ENCODE data around the gene D2HGDH.
A peak's percentile ranks its signal among the peaks of the same experiment; 100 is the strongest.

The D2HGDH gene

GRCh38 chr2:241734467-241735208 lies at the start of gene D2HGDH:
Gene D2HGDH, plus strand, starts transcription at chr2:241734630. Its CDS starts 595 bp downstream, at chr2:241735225.
- no peak for DNase-seq

DNA sequence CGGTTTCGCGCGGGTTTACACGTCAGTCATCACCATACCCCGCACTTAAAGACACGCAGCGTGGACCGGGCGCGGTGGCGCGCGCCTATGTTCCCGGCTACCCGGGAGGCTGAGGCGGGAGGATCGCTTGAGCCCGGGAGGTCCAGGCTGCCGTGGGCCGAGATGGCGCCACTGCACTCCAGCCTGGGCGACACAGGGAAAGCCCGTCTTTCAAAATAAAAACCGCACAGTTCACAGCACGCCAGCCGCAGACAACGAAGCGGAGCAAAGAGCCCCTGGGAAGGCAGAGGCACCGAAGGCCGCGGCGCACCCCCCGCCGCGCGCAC lies 48.1 kb upstream of the D2HGDH start:
- no peak for DNase-seq

GRCh38 chr2:241686650-241687425 lies 47.6 kb upstream of the D2HGDH start, which contains the start of gene DTYMK:
Gene DTYMK, minus strand, starts transcription at chr2:241686815. Its CDS starts 32 bp downstream, at chr2:241686783.
- peak; percentile 63 for DNase-seq

DNA sequence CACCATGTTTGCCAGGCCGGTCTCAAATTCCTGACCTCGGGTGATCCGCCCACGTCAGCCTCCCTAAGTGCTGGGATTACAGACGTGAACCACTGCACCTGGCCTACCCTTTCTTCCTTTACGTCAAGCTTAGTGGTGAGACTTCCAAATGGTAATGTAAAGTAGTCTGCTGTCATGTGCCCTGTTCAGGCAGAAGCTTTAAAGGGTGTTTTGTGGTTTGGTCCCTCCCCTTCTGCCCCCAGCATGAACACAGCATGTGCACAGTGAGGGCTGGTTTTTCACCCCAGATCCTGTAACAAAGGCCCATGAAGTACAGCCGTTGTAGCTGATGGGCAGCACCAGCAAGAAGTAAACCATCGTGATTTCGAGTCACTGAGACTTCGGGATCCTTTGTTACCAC lies 45.1 kb upstream of the D2HGDH start:
- DNase-seq: no peak

GRCh38 chr2:241690202-241690717 lies 44.2 kb upstream of the D2HGDH start:
- DNase-seq: no peak

- no peak for DNase-seq
Observed at GRCh38 chr2:241692448-241692847, 42.0 kb upstream of the D2HGDH start.

DNA sequence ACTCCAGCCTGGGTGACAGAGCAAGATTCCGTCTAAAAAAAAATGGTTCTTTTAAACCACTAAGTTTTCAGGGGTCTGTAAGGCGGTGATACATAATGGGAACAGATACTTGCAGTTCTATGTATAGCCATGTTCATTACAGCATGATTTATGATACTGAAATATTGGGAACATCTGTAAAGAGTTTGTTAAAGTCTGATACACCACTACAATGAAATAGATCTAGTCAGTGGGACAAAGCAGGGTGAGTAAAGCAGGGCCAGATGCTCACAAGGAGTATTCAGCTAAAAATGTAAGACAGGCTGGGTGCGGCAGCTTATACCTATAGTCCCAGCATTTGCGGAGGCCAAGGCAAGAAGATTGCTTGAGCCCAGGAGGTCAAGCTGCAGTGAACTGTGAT lies 38.8 kb upstream of the D2HGDH start:
- no peak for DNase-seq

DNA sequence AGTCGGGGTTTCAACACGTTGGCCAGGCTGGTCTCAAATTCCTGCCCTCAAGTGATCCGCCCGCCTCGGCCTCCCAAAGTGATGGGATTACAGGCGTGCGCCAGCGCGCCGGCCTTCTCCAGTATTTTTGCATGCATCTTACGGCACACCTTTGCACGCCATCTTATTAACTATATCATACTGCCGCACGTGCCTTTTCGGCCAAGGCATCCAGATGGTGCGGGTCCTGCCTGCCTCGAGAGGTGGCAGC lies 33.4 kb upstream of the D2HGDH start:
- DNase-seq: no peak

- peak; percentile 45 for DNase-seq
Observed at GRCh38 chr2:241701399-241702154, 32.9 kb upstream of the D2HGDH start, which contains the start of gene ING5. Gene ING5, plus strand, starts transcription at chr2:241702039. Its CDS starts 27 bp downstream, at chr2:241702066.

- no peak for DNase-seq
Observed at GRCh38 chr2:241702155-241703031, 32.0 kb upstream of the D2HGDH start.

- DNase-seq: no peak
Observed at GRCh38 chr2:241703032-241703604, 31.3 kb upstream of the D2HGDH start.

- DNase-seq: no peak
Observed at GRCh38 chr2:241706537-241706936, 27.9 kb upstream of the D2HGDH start.

- DNase-seq: no peak
Observed at GRCh38 chr2:241708879-241709278, 25.6 kb upstream of the D2HGDH start.

DNA sequence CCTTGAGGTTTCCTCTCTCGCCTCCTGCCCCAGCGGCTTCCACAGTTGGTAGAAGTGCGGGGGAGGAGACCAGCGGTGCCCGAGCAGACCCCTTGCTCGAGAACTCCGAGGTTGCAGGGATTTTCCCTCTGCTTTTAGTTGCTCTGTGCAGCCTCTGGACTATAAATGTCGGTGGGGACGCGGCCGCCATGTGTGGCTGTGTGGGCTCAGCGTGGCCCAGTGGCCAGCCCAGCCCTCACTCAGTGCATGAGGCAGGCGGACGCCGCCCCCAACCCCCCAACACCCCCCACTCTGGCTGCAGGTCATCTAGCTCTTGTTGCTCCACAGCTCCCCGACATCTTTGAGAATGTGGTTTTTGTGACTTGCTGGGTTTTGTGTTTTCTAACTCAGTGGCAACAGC lies 15.3 kb upstream of the D2HGDH start:
- DNase-seq: no peak

DNA sequence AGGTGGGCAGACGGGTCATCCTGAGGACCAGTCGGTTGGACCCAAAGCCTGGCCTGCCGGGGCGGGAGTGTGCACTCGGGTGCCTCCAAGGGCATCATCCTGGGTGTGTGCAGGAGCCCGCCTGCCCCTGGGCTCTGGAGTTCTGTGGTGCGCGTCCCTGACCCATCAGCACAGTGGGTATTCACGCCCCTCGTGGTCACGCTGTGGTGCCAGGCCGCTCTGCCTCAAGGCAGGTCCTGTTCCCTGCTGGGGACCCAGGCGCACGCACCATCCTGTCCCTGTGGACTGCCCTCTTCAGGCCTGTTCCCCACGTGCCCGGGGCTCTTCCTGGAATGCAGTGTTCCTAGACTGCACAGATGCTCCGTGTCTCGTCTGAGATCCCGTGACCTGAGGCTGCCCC lies 14.3 kb upstream of the D2HGDH start:
- no peak for DNase-seq

DNA sequence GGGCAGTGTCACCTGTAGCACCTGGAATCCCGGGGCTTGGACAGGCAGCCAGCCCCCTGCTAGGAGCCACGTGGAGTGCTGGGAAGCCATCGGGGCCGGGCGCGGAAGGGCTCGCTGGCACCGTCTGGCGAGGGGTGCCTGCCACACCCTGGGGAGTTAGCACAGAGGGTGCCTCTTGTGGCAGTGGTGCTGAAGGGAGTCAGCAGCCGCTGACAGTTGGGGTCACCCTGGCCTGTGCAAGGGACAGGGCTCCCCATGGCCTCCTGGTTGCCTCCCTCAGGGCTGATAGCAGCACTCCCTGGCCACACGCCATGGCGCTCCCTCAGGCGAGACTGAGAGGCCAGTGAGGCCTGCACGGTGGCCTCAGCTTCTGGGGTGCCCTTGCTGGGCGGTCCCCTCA lies 13.9 kb upstream of the D2HGDH start:
- DNase-seq: no peak

- DNase-seq: no peak
Observed at GRCh38 chr2:241721852-241722251, 12.6 kb upstream of the D2HGDH start.

DNA sequence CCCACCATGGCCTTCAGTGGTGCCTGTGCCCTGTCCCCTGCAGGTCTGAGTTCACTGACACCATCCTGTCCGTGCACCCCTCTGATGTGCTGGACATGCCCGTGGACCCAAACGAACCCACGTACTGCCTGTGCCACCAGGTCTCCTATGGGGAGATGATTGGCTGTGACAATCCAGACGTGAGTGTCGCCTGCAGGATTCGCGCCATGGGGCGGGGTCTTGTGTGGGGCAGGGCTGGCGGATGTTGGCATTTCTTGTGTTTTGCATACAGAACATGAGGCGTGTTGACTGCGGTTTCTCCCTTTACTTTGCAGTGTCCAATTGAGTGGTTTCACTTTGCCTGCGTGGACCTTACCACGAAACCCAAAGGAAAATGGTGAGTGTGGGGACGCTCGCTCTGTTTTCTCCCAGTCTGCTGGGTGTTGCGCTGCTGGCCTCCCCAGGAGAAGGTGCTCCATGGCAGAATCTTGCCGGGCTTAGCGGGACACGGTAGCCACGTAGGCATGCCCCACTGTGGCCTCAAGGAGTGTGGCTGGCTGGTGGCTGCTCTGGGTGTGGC lies 11.5 kb upstream of the D2HGDH start:
- DNase-seq: no peak

DNA sequence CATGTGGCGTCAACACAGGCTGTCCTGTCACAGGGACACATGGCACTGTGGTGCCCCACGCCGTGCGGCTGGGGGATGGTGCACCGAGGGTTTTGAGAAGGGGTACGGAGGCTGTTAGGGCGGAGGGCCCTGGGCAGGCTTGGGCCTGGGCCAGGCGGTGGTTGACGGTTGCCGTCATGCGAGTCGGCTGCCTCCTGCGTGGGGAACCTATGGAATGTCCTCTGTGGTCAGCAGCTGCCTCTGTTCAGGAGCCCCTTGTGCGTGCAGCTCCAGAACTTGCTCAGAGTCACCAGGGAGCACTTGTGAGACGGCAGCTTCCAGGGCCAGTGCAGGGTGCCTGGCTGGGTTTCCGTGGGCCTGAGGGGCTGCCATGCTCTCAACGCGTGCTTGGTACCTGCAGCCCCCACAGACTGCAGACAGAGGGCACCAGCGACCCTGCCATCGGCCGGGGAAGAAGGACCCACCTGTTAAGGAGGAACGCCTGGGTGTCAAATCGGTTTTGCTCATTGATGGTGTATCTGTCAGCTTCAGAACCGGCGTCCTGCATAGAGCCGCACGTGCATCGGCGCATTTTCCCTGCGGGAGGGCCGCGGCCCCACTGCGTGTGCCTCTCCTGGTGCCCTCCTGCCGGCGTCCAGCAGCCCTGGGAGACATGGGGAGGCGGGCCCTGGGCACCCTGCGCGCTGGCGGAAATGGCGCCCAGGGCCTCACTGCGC lies 10.0 kb upstream of the D2HGDH start:
- DNase-seq: no peak

DNA sequence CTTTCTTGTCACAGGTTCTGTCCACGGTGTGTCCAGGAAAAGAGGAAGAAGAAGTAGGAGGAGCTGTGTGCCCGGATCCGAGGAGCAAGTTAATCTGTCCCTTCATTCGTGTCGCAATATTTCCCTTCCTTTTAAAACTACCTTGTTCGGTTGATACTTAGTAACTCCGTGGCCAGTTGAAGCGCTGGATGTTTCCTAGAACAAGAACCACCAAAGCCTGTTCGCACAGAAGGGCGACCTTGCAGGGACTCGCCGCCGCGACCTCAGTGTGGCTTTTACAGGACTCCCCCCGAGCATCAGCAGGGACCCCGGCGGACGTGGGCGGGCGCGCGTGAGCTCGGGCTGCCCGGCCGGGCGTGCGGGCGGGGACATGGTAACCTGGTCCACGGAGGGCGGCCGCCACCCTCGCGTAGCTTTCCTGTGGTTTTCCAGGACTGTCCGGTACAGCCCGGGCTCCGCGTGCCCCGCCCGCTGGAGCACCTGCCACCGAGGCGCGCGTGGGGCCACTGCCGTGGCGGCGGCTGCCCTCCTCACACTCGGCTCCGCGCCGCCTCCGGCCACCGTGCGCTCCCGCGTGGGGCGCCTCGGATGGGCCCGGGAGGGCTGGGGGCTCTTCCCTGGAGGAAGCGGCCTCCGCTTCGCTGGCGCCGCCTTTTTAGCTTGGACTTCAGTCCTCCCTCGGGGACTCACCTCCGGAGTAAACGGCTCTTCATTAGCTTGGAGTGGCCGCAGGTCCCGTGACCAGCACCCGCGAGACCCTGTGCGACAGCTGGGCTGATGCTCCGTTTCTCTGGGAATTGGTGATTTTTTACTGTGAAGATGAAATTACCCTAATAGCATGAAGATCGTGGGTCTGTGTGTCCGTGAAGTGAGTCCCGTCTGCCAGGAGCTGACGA lies 9.2 kb upstream of the D2HGDH start:
- no peak for DNase-seq

All from SIG-M5 (cell line).